IPS-11a (cell line): ENCODE results near the gene PDE3A.
"Not testable (repeated sequence)": the region's sequence is repeated elsewhere in the genome, so short reads cannot be mapped to it uniquely, and the experiment has no call there.

Experiments
- H3K4me3 ChIP-seq: one replicate; pipeline ENCODE4 v1.5.1; 2013; ENCODE audit warnings: low read depth, low read length, control low read depth

The PDE3A gene

GRCh38 chr12:20596061-20596460 is 227.7 kb downstream of the PDE3A start:
- no peak overlapping the region for H3K4me3 ChIP-seq

- no peak overlapping the region for H3K4me3 ChIP-seq
Measured at GRCh38 chr12:20599757-20600156, 231.4 kb downstream of the PDE3A start.

- H3K4me3 ChIP-seq = no peak overlapping the region
Measured at GRCh38 chr12:20601668-20602280, 233.4 kb downstream of the PDE3A start.

GRCh38 chr12:20602641-20603391 is 234.5 kb downstream of the PDE3A start:
- H3K4me3 ChIP-seq = no peak overlapping the region

DNA sequence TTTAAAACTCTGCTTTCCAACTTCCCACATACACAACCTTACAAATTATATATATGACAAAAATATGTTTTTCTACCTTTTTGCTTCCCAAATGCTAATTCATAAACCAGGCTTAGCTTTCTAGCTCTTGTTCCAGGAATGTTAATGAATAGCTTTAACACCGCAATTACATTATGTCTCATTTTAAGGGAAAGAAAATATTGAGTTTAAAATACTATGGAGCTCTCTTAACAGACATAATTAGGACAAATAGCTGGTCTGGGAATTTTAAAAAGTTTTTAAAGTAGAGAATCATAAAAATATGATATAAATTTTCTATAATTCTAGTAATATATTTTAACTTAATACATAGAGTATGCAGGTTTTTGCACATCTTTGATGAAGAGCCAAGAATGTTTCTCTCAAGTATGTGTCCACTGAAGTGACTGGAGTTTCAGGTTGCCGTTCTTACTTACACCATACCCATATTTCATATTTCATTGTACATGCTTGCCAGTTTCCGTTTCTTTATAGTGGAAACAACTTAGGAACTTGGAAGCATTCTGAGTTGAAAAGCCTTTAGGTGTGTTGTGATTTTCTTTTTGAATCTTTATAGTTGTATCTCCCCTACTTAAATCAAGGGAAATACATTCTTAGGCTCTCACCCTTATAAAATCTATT is 236.2 kb downstream of the PDE3A start:
- H3K4me3 ChIP-seq = no peak overlapping the region

DNA sequence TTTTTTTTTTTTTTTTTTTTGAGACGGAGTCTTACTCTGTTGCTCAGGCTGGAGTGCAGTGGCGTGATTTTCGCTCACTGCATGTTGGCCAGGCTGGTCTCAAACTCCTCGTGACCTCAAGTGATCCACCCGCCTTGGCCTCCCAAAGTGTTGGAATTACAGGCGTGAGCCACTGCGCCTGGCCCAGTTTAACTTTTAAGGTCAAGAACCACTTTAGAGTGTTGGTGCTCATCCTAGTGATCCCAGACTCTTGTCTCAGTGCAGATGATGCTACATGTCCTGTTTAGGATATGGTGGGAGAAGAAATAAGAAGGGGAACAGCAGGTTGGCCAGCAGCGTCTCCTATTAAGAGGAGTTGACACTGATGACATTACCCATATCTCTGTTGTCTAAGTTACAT is 246.7 kb downstream of the PDE3A start:
- not testable (repeated sequence) for H3K4me3 ChIP-seq

DNA sequence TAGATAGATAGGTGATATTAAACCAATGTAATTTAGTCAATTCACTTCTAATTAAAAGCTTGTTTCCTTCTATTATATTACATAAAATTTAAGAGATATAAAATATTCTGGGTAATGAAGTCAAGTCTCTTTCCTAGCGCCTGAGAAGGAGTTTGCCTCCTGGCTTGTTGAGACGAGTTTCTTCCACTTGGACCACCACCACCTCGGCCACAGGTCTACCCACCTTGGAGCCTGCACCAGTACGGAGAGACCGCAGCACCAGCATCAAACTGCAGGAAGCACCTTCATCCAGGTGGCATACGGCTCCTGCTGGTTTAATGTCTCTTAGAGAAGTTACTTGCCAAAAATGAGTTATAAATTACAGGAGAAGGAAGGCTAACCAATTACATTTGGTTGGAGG is 247.8 kb downstream of the PDE3A start:
- no peak overlapping the region for H3K4me3 ChIP-seq

- H3K4me3 ChIP-seq = no peak overlapping the region
Measured at GRCh38 chr12:20620261-20620660, 251.9 kb downstream of the PDE3A start.

DNA sequence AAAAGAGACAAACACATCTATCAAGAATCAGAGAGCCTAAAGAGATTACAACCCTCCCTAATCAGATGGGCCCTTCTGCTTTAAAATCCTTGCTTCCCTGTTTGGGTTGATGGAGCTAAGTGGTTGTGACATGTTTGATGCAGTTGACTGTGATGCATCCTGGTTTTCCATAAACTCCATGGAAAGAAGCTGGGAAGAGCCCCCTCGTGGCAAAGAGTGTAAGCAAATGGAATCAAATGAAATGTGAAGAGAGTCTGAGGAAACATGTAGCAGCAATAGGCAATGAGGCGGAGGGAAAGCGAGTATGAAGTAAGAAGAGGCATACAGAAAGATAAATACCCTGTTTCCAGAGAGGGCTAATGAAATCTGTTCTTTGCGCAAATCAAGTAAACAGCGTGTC is 256.4 kb downstream of the PDE3A start:
- no peak overlapping the region for H3K4me3 ChIP-seq

DNA sequence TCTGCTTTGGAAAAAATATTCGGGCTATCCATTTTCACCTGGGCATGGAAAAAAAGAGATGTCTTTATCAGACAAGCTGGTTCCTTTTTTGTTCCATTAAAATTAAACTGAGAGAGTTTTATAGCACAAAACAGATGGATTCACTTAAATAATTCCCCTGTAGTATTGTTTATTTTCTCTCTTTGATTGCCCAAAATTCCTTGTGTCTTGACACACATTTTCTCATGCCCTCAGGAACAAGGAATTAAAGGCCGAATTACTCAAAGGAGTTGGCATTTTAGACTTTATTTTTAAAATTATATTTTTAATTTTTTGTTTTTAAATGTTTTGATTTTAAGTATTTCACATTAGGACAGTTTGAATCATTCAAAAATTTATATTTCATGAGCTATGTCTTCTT is 257.2 kb downstream of the PDE3A start:
- no peak overlapping the region for H3K4me3 ChIP-seq

DNA sequence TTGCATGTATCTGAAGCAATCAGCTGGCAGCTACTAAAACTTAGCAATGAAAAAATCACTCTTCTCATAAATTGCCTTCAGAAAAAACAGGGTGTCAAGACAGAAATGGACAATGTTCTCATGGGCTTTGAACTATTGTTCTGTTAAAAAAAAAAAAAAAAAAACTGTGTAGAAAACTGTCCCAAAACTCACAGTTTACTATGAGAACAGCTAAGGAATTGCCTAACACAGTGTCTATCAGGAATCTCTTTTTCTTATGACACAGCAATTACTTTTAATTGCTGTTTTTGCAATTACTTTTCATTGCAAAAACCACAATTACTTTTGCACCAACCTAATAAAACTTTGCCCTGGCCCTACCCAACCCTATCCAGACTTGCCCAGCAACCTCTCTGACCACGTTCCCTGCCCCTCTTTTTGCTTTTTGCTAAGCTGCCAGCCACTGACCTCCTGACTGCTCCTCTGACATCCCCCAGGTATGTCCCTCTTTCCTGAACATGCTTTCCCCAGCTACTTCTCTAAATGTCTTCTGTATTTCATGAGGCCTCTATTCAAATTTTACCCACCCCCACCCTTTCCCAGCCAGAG is 258.8 kb downstream of the PDE3A start:
- no peak overlapping the region for H3K4me3 ChIP-seq

DNA sequence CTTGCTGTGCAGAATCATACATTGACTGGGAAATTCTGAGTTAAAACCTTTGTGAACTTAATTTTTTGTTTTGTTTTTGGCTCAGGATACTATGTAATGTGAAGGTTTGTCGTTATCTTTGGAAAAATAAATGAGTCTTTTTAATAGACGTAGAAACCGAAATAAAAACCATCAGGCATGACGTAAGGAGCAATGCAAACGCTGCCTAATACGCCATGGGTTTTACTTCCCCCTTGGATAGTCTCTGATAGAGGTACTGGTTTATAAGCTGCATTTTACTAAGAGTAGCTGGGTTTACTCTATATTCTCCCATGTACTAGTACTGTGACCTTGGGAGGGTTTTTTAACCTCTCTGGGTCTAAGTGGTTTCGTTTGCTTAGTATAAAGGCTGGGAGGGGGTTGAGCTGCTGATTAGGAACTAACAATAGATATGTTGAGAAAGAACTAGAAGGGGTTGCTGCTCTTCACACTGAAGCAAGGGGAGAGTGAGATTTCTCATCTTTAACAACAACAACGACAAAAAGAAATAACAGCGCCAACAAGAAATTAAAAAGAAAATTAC is 260.0 kb downstream of the PDE3A start:
- no peak overlapping the region for H3K4me3 ChIP-seq

DNA sequence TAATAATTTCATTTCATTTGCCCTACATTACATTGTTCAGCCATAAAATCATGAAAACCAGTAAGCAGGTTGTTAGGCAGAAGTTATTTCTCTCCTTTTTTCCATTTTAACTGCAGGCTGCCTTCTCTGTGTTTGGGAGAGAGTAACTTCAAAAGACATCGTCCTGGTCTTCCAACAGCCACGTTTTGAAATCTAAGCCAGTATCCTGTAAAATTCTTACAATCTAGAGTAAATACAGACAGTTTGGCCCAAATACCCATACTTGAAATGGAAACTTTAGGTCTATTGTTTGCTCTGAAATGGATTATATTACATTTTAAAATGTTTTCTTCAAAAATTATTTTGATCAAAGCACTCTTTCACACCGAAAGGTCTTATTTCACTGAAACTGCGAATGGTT is 260.7 kb downstream of the PDE3A start:
- no peak overlapping the region for H3K4me3 ChIP-seq

DNA sequence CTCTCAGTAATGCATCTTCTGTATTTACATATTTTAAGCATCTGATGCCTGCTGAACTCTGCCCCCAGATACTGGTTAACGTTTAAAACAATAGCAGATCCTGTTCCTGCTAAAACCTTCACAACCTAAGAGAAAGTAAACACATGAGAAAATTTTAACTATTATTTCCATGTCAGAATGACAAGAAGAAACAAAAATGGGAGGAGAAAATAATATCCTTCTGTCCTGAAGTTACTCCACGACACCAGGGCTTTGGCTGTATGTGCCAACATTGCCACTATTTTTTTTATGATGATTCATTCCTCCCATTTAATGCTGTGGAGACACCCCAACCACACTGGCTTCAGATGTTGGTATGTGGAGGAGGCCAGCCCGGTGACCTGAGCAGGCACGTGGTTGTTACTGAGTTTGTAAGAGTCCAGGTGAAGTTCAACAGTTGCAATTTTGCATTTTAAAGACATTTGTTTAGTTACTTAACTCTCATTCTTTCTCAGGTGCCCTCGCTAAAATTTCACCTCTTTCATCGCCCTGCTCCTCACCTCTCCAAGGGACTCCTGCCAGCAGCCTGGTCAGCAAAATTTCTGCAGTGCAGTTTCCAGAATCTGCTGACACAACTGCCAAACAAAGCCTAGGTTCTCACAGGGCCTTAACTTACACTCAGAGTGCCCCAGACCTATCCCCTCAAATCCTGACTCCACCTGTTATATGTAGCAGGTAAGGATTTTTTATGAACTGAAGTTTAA is 261.2 kb downstream of the PDE3A start:
- H3K4me3 ChIP-seq = no peak overlapping the region

- H3K4me3 ChIP-seq = no peak overlapping the region
Measured at GRCh38 chr12:20631711-20632110, 263.4 kb downstream of the PDE3A start.

DNA sequence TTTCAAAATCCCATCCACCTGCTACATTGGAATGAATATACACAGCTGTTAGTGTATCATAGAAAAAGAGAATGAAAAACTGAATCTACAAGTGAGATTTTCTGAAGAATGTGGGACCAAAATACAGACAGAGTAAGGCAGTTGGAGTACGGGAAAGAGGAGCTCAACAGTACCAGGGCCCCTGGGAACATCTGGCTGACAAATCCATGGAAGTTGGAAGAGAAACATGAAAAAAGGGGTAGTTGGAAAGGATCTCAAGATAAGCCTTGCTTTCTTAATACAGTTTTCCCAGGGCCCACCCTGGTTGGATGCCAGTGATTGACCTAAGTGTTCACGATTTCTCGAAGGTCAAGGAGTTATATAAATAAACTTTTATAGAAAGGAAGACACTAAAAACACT is 272.8 kb downstream of the PDE3A start:
- H3K4me3 ChIP-seq = no peak overlapping the region

GRCh38 chr12:20643822-20644221 is 275.5 kb downstream of the PDE3A start:
- no peak overlapping the region for H3K4me3 ChIP-seq

DNA sequence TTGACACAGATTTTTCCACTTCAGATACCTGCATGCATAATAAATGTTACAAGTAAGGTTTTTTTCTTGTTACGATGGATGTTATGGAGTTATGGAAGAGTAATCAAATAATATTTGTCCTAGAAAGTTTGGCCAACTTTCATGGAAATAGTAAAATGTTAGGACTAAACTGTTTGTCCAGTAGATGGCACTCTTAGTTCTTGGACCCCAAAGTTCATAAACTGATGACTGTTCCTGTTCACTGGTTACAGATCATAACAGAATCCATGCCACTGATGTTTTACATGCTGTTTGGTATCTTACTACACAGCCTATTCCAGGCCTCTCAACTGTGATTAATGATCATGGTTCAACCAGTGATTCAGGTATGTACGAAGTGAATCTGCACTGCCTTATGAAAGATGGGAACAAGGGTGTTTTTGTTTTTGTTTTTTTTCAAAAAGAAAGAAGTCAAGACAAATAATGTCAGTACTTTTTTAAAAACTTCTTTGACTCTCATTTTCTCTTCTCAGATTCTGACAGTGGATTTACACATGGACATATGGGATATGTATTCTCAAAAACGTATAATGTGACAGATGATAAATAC is 278.0 kb downstream of the PDE3A start:
- no peak overlapping the region for H3K4me3 ChIP-seq

GRCh38 chr12:20653871-20654270 is 285.5 kb downstream of the PDE3A start:
- H3K4me3 ChIP-seq = no peak overlapping the region

GRCh38 chr12:20656600-20656999 is 288.3 kb downstream of the PDE3A start:
- H3K4me3 ChIP-seq = no peak overlapping the region

- H3K4me3 ChIP-seq = no peak overlapping the region
Measured at GRCh38 chr12:20657496-20657895, 289.2 kb downstream of the PDE3A start.
